ENCODE measurements around the gene CIC.

Gene CIC

GRCh38 chr19:42246922-42247639 is 22.0 kb upstream of the CIC start:
- Histone ChIP-seq H3K4me1 (peaks cover 55 to 73% (median 64%) of the 10 kb centered on the region in 10 experiments), H3K9me3 (replicated peaks in 1 of 11) (no peaks in the 10 kb centered on the region), H3K36me3 (peaks cover 22 to 38% (median 29%) of the 10 kb centered on the region in 11 experiments; a peak in 21 of 22 replicates), H3K4me2 (peak overlapping the region; percentile 89 to 100 (median 97); a peak in 20 of 22 replicates), H3K9ac (peak overlapping the region in 8 of 11 experiments; percentile 3 to 49 (median 36); a peak in 13 of 22 replicates), H3K4me3 (no peak overlapping the region), H3K27me3 (no peaks in the 10 kb centered on the region), H3K27ac (peak overlapping the region in 7 of 11 experiments; percentile 18 to 92 (median 34); a peak in 11 of 22 replicates), H4K20me1 (peaks cover 26 to 63% (median 47%) of the 10 kb centered on the region in 11 experiments; a peak in 21 of 22 replicates)
- TF ChIP-seq Cebpa-rat (IDR thresholded peaks at IDR 0.05): no peak

GRCh38 chr19:42247640-42248199 is 21.3 kb upstream of the CIC start:
- Histone ChIP-seq H3K27ac (no peak overlapping the region), H3K9ac (peak overlapping the region in 1 of 11 experiments; percentile 47; a peak in 1 of 22 replicates), H4K20me1 (peaks cover 31 to 70% (median 47%) of the 10 kb centered on the region in 11 experiments; a peak in 21 of 22 replicates), H3K27me3 (no peaks in the 10 kb centered on the region), H3K4me2 (no peak overlapping the region), H3K4me3 (no peak overlapping the region), H3K9me3 (replicated peaks in 1 of 11) (no peaks in the 10 kb centered on the region), H3K36me3 (peaks cover 22 to 38% (median 29%) of the 10 kb centered on the region in 11 experiments; a peak in 21 of 22 replicates), H3K4me1 (peaks cover 61 to 80% (median 68%) of the 10 kb centered on the region in 10 experiments)
- TF ChIP-seq Cebpa-rat (IDR thresholded peaks at IDR 0.05): no peak

- Histone ChIP-seq H3K27me3 (no peaks in the 10 kb centered on the region), H3K4me2 (peak overlapping the region in 1 of 11 experiments; percentile 95; a peak in 1 of 22 replicates), H3K36me3 (peaks cover 22 to 38% (median 29%) of the 10 kb centered on the region in 11 experiments; a peak in 21 of 22 replicates), H4K20me1 (peaks cover 34 to 73% (median 48%) of the 10 kb centered on the region in 11 experiments; a peak in 21 of 22 replicates), H3K27ac (peak overlapping the region in 3 of 11 experiments; percentile 68 to 75 (median 70); a peak in 5 of 22 replicates), H3K9ac (peak overlapping the region in 4 of 11 experiments; percentile 10 to 75 (median 54); a peak in 4 of 22 replicates), H3K4me1 (peaks cover 63 to 83% (median 70%) of the 10 kb centered on the region in 10 experiments), H3K9me3 (replicated peaks in 1 of 11) (no peaks in the 10 kb centered on the region), H3K4me3 (no peak overlapping the region)
- no peak for TF ChIP-seq Cebpa-rat (IDR thresholded peaks at IDR 0.05)
These were observed 20.5 kb upstream of the CIC start for GRCh38 chr19:42248270-42249148.

- peaks cover 34 to 73% (median 48%) of the 10 kb centered on the region in 11 experiments; a peak in 21 of 22 replicates for H4K20me1 ChIP-seq
- H3K9ac ChIP-seq: peak overlapping the region in 4 of 11 experiments; percentile 10 to 75 (median 54); a peak in 6 of 22 replicates
- peaks cover 55 to 76% (median 65%) of the 10 kb centered on the region in 10 experiments for H3K4me1 ChIP-seq
- H3K27ac ChIP-seq: peak overlapping the region in 4 of 11 experiments; percentile 23 to 75 (median 69); a peak in 6 of 22 replicates
- no peaks in the 10 kb centered on the region for H3K9me3 ChIP-seq (replicated peaks in 1 of 11)
- no peak for TF ChIP-seq Cebpa-rat (IDR thresholded peaks at IDR 0.05)
- H3K27me3 ChIP-seq: no peaks in the 10 kb centered on the region
- H3K4me3 ChIP-seq: no peak overlapping the region
- peaks cover 22 to 38% (median 29%) of the 10 kb centered on the region in 11 experiments; a peak in 21 of 22 replicates for H3K36me3 ChIP-seq
- peak overlapping the region in 2 of 11 experiments; percentile 6 to 95; a peak in 1 of 22 replicates for H3K4me2 ChIP-seq
These were observed 19.8 kb upstream of the CIC start for GRCh38 chr19:42249149-42249750.

- H3K27ac ChIP-seq: peak overlapping the region in 9 of 11 experiments; percentile 47 to 76 (median 69); a peak in 17 of 22 replicates
- H3K9ac ChIP-seq: peak overlapping the region in 9 of 11 experiments; percentile 15 to 75 (median 66); a peak in 10 of 22 replicates
- peaks cover 34 to 73% (median 48%) of the 10 kb centered on the region in 11 experiments; a peak in 21 of 22 replicates for H4K20me1 ChIP-seq
- no peaks in the 10 kb centered on the region for H3K27me3 ChIP-seq
- H3K4me1 ChIP-seq: peaks cover 55 to 75% (median 65%) of the 10 kb centered on the region in 10 experiments
- peak overlapping the region in 9 of 11 experiments; percentile 84 to 100 (median 98); a peak in 13 of 22 replicates for H3K4me2 ChIP-seq
- H3K4me3 ChIP-seq: no peak overlapping the region
- peaks cover 22 to 38% (median 29%) of the 10 kb centered on the region in 11 experiments; a peak in 21 of 22 replicates for H3K36me3 ChIP-seq
- no peak for TF ChIP-seq Cebpa-rat (IDR thresholded peaks at IDR 0.05)
- no peaks in the 10 kb centered on the region for H3K9me3 ChIP-seq (replicated peaks in 1 of 11)
These were observed 19.3 kb upstream of the CIC start for GRCh38 chr19:42249769-42250168.

- H3K4me2 ChIP-seq: peak overlapping the region; percentile 84 to 100 (median 98)
- H3K27me3 ChIP-seq: no peaks in the 10 kb centered on the region
- peak overlapping the region in 8 of 10 experiments; percentile 35 to 96 (median 48); a peak in 10 of 20 replicates for H3K4me3 ChIP-seq
- H3K4me1 ChIP-seq: peaks cover 51 to 71% (median 61%) of the 10 kb centered on the region in 10 experiments
- peak overlapping the region in 10 of 11 experiments; percentile 47 to 76 (median 68); a peak in 19 of 22 replicates for H3K27ac ChIP-seq
- H3K9ac ChIP-seq: peak overlapping the region; percentile 47 to 75 (median 66); a peak in 21 of 22 replicates
- H4K20me1 ChIP-seq: peaks cover 34 to 72% (median 48%) of the 10 kb centered on the region in 11 experiments; a peak in 21 of 22 replicates
- H3K9me3 ChIP-seq (replicated peaks in 1 of 11): no peaks in the 10 kb centered on the region
- peaks cover 22 to 38% (median 29%) of the 10 kb centered on the region in 11 experiments; a peak in 21 of 22 replicates for H3K36me3 ChIP-seq
- no peak for TF ChIP-seq Cebpa-rat (IDR thresholded peaks at IDR 0.05)
These were observed 18.8 kb upstream of the CIC start for GRCh38 chr19:42250183-42250665.
